HFF-Myc (cell line): ENCODE measurements around the gene TRIM34.

Experiments
- DNase-seq: peaks from one replicate; pipeline ENCODE4 v3.0.0-alpha.2; 2011; ENCODE audit warnings: low read depth; ENCODE audit errors: extremely low read depth
- H3K4me3 ChIP-seq: replicated peaks from 2 replicates; pipeline ENCODE4 v1.5.1; 2011; ENCODE audit warnings: low read depth, mild to moderate bottlenecking, control low read depth, low read length
- TF ChIP-seq, protein P1 (sequence below): IDR thresholded peaks from 2 replicates; pipeline ENCODE4 v1.5.1; 2012; ENCODE audit warnings: mild to moderate bottlenecking, low read depth, low read length, control low read depth; ENCODE audit errors: missing control alignments

TRIM34 gene

DNA sequence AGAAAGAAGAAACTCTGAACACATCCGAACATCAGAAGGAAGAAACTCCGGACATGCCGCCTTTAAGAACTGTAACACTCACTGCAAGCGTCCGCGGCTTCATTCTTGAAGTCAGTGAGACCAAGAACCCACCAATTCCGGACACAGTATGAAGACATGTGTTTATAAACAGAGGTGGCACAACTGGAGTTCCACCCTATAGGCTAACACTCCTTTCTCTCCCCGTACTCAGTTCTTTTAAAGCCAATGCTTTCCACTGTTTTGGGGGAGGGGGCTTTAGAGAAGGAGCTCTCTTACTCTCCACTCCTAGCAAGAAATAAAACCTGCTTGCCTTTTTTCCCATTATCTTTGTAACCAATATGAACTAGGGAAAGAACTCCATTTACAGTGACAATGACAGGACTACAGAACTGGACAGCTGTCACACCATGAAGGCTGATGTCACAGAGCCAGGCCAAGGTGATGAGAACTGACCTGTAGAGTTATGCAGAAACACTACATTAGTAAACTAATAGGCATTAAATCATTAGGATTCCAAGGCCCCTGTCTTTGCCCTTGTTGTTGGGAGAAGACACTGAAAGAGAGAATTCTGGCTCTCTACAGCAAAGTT is 59.3 kb downstream of the TRIM34 start:
- no peak for DNase-seq
- TF ChIP-seq, protein P1, sequence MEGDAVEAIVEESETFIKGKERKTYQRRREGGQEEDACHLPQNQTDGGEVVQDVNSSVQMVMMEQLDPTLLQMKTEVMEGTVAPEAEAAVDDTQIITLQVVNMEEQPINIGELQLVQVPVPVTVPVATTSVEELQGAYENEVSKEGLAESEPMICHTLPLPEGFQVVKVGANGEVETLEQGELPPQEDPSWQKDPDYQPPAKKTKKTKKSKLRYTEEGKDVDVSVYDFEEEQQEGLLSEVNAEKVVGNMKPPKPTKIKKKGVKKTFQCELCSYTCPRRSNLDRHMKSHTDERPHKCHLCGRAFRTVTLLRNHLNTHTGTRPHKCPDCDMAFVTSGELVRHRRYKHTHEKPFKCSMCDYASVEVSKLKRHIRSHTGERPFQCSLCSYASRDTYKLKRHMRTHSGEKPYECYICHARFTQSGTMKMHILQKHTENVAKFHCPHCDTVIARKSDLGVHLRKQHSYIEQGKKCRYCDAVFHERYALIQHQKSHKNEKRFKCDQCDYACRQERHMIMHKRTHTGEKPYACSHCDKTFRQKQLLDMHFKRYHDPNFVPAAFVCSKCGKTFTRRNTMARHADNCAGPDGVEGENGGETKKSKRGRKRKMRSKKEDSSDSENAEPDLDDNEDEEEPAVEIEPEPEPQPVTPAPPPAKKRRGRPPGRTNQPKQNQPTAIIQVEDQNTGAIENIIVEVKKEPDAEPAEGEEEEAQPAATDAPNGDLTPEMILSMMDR: no peak
- peak overlapping the region; percentile 49 for H3K4me3 ChIP-seq

- TF ChIP-seq, protein P1: peak; percentile 68
- H3K4me3 ChIP-seq: peak within 1 kb of the TSS; percentile 49
- DNase-seq: peak; percentile 93
Measured at GRCh38 chr11:5684646-5685362, 60.0 kb downstream of the TRIM34 start, which contains the start of gene TRIM5. TRIM5 (minus strand) TSS chr11:5685074; CDS start chr11:5680177, 4,897 bp downstream.

DNA sequence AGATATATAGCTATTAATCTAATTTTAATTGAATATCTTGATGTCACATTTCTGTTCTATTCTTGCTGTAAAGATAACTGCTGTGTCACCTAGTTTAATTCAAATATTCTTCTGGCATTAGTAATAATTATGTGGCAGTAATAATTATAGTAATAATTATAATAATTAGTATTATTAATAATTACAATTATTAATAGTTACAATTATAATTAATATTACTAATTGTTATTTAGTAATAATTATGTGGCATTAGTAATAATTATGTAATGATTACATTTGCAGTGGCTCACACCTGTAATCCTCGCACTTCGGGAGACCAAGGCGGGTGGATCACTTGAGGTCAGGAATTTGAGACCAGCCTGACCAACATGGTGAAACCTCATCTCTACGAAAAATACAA is 61.6 kb downstream of the TRIM34 start:
- no peak overlapping the region for H3K4me3 ChIP-seq
- no peak for DNase-seq
- TF ChIP-seq, protein P1: no peak

DNA sequence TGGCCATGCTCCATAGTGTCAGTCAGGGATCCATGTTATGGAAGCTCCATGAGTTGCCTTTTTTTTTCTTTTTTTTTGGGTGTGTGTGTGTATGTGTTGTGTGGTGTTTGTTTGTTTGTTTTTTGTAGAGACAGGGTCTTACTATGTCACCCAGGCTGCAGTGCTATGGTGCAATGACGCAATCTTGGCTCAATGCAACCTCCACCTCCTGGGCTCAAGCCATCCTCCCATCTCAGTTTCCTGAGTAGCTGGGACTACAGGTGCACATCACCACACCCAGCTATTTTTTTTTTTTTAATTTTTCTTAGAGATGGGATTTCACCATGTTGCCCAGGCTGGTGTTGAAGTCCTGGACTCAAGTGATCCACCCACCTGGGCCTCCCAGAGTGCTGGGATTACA is 63.7 kb downstream of the TRIM34 start:
- TF ChIP-seq, protein P1: no peak
- no peak for DNase-seq
- no peak overlapping the region for H3K4me3 ChIP-seq

GRCh38 chr11:5689551-5689983 is 64.8 kb downstream of the TRIM34 start, which contains the start of gene TRIM22:
TRIM22 (plus strand) TSS chr11:5689790; CDS start chr11:5696233, 6,443 bp downstream.
- TF ChIP-seq, protein P1: no peak
- peak; percentile 24 for DNase-seq
- peak within 1 kb of the TSS; percentile 34 for H3K4me3 ChIP-seq

- TF ChIP-seq, protein P1: no peak
- no peak for DNase-seq
- H3K4me3 ChIP-seq: peak overlapping the region; percentile 34
Measured at GRCh38 chr11:5690216-5690615, 65.4 kb downstream of the TRIM34 start.
